ENCODE results near the gene RCAN2.

The RCAN2 gene

DNA sequence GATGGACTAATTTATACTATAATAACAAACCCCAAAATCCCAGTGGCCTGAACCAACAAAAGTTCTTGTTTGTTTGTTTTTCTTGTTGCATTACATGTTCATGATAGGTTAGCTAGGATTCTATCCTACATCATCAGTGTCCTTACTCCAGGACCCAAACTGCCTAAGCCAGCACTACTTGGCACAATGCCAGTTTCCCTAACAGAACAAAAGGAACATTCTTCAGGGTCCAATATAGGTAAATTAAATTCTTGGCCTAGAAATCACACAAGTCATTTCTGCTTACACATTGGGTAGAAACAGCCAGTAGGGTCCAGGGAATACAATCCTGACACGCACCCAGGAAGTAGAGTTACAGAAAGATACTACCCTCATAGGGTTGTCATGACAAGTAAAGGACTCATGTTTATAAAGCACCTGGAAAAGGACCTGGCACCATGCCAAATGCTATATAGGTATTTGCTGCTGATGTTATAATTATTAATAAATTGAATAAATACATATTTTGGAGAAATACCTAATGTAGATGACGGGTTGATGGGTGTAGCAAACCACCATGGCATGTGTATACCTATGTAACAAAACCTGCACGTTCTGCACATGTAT, 38.8 kb downstream of the RCAN2 start:
- no peak for TF ChIP-seq JUND (IDR thresholded peaks at IDR 0.05; ENCODE audit: low read depth)
- peak in 1 of 2 experiments; percentile 9 for DNase-seq (ENCODE audit: low read depth in 1 of 2, low spot score in 1 of 2)
- in situ Hi-C loops (cut with HindIII; ENCODE audit: low pct_unique_long_range_greater_than_20kb, low sequenced_read_pairs): no loop called here

DNA sequence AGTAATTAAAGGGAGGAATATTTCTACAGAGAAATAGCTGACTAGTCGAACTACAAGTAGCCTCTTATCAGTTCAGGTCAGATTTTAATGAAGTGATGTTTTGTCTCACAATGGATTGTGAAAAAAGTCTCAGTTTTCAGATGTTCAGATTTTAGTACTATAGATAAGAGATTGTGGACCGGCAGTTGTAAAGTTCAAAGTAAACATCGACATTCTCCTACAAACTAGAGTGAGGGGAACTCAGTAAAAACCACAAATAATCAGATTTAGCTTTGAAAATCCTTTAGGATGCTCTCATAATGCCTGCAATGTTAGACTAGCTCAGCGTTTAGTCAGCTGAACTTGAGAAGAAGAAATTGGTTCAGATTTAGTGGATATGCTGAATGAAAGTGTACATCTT, 39.9 kb downstream of the RCAN2 start:
- DNase-seq (ENCODE audit: low read depth in 1 of 2, low spot score in 1 of 2): no peak
- no peak for TF ChIP-seq JUND (IDR thresholded peaks at IDR 0.05; ENCODE audit: low read depth)
- in situ Hi-C loops (cut with HindIII; ENCODE audit: low pct_unique_long_range_greater_than_20kb, low sequenced_read_pairs): no loop called here

DNA sequence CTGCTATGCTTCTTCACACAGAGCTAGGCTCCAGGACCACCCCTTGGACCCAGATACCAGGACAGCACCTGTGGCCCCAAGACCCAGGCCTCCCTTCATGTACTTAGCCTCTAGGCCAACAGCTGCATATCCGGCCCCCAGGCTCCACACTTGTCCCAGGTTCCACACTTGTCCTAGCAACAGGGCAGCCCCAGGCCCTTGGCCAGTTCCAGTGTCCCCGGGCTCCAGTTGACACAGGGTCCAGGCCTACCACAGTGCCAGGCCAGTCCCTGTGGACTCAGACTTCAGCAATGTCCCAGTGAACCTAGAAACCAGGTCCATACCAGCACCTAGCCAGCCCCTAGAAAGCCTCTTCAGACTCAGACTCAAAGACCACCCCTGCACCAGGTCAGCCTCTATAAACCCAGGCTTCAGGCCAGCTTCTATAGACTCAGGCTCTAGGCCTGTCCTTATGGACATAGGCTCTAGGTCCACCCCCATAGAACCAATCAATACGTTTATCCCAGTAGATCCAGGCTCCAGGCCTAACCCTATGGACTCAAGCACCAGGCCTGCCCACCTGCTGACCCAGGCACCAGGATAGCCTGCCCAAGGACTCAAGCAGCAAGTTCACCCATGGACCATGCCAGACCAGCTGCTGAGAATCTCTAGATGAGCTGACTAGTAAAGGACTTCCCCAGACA, 46.3 kb downstream of the RCAN2 start:
- no peak for TF ChIP-seq JUND (IDR thresholded peaks at IDR 0.05; ENCODE audit: low read depth)
- DNase-seq (ENCODE audit: low read depth in 1 of 2, low spot score in 1 of 2): no peak
- in situ Hi-C loops (cut with HindIII; ENCODE audit: low pct_unique_long_range_greater_than_20kb, low sequenced_read_pairs): no loop called here

DNA sequence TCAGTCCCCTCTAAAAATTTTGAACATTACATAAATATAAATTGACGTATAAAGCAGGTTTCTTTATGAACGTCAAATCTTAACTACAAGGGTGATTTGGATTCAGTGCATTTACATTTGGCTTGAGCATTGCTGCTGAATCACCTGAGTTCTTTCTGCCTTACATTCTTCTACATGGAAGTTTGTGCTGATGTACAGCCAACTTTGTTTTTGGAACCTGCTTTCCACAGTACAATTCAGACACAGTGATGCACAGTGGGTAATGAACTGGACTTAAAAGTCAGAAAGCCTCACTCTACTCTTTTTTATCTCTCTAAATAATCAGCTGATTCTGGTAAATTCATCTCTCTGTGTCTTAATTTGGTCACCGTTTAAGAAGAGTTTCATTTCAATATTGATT, 47.6 kb downstream of the RCAN2 start:
- TF ChIP-seq JUND (IDR thresholded peaks at IDR 0.05; ENCODE audit: low read depth): no peak
- in situ Hi-C loops (cut with HindIII; ENCODE audit: low pct_unique_long_range_greater_than_20kb, low sequenced_read_pairs): no loop called here

GRCh38 chr6:46440641-46441040, 50.6 kb downstream of the RCAN2 start:
- DNase-seq (ENCODE audit: low read depth in 1 of 2, low spot score in 1 of 2): no peak
- in situ Hi-C loops (cut with HindIII; ENCODE audit: low pct_unique_long_range_greater_than_20kb, low sequenced_read_pairs): no loop called here
- TF ChIP-seq JUND (IDR thresholded peaks at IDR 0.05; ENCODE audit: low read depth): no peak

More for the DNA sequence above, 47.6 kb downstream of the RCAN2 start:
- DNase-seq (ENCODE audit: low read depth in 1 of 2, low spot score in 1 of 2): no peak

GRCh38 chr6:46440141-46440540, 51.1 kb downstream of the RCAN2 start:
- DNase-seq (ENCODE audit: low read depth in 1 of 2, low spot score in 1 of 2): no peak
- in situ Hi-C loops (cut with HindIII; ENCODE audit: low pct_unique_long_range_greater_than_20kb, low sequenced_read_pairs): no loop called here
- no peak for TF ChIP-seq JUND (IDR thresholded peaks at IDR 0.05; ENCODE audit: low read depth)

- no peak for DNase-seq (ENCODE audit: low read depth in 1 of 2, low spot score in 1 of 2)
- in situ Hi-C loops (cut with HindIII; ENCODE audit: low pct_unique_long_range_greater_than_20kb, low sequenced_read_pairs): no loop called here
- no peak for TF ChIP-seq JUND (IDR thresholded peaks at IDR 0.05; ENCODE audit: low read depth)
These were observed 53.0 kb downstream of the RCAN2 start for GRCh38 chr6:46438245-46438644.

- in situ Hi-C loops (cut with HindIII; ENCODE audit: low pct_unique_long_range_greater_than_20kb, low sequenced_read_pairs): no loop called here
- DNase-seq (ENCODE audit: low read depth in 1 of 2, low spot score in 1 of 2): no peak
- no peak for TF ChIP-seq JUND (IDR thresholded peaks at IDR 0.05; ENCODE audit: low read depth)
These were observed 53.5 kb downstream of the RCAN2 start for GRCh38 chr6:46437671-46438221.

GRCh38 chr6:46422619-46423018, 68.6 kb downstream of the RCAN2 start:
- DNase-seq (ENCODE audit: low read depth in 1 of 2, low spot score in 1 of 2): no peak
- TF ChIP-seq JUND (IDR thresholded peaks at IDR 0.05; ENCODE audit: low read depth): no peak
- in situ Hi-C loops (cut with HindIII; ENCODE audit: low pct_unique_long_range_greater_than_20kb, low sequenced_read_pairs): no loop called here

- no peak for TF ChIP-seq JUND (IDR thresholded peaks at IDR 0.05; ENCODE audit: low read depth)
- no peak for DNase-seq (ENCODE audit: low read depth in 1 of 2, low spot score in 1 of 2)
- in situ Hi-C loops (cut with HindIII; ENCODE audit: low pct_unique_long_range_greater_than_20kb, low sequenced_read_pairs): no loop called here
These were observed 69.3 kb downstream of the RCAN2 start for GRCh38 chr6:46421939-46422338.

DNA sequence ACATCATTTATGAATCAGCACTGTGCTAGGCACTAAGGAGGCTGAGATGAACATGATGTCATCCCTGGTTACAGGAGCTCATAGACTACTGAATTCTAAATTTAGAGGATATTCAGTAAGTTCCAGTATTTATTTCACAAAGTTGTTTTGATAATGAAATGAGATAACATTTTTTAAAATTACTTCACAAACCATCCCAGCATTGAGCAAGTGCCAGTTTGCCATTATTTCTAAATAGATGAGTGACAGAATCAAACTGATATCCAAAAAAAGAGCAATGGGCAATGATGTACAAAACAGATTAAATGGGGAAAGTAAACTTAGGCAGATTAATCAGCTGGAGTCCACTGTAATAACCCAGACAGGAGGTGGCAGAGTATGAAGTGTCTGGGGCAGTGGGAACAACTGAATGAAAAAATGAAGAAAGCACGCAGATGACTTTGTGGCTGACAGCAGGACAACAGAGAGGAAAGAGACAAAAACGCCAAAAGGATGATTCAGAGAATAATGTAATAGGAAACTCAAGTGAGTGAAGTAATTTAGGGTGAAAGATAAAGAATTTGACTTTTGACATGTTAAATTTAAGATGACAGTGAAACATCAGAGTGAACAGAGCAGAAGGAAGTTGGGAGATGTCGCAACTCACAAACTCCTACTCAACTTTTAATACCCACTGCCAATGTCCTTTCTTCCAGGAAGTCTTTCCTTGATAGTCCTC, 70.2 kb downstream of the RCAN2 start:
- TF ChIP-seq JUND (IDR thresholded peaks at IDR 0.05; ENCODE audit: low read depth): no peak
- no peak for DNase-seq (ENCODE audit: low read depth in 1 of 2, low spot score in 1 of 2)
- in situ Hi-C loops (cut with HindIII; ENCODE audit: low pct_unique_long_range_greater_than_20kb, low sequenced_read_pairs): no loop called here

DNA sequence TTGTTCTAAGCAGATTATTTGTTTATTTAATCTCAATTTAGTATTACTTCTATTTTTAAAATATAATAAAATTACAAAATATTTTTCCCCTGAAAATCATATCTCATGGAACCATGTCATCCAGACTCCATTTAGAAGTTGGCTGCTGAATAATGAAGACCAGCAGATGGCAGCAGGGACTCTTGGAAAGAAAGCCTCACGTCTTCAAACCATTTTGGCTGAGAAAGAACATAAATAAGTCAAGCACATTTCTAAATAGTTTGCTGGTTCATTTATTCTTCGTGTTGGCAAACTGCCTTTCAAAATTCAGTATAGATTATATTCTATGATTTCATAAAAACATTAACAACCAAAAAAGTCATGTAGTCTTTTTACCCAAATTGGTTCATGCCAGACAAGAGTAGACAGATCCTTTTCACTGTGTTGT, 71.7 kb downstream of the RCAN2 start:
- DNase-seq (ENCODE audit: low read depth in 1 of 2, low spot score in 1 of 2): peak; percentile 23 to 81
- in situ Hi-C loops (cut with HindIII; ENCODE audit: low pct_unique_long_range_greater_than_20kb, low sequenced_read_pairs): no loop called here
- no peak for TF ChIP-seq JUND (IDR thresholded peaks at IDR 0.05; ENCODE audit: low read depth)

DNA sequence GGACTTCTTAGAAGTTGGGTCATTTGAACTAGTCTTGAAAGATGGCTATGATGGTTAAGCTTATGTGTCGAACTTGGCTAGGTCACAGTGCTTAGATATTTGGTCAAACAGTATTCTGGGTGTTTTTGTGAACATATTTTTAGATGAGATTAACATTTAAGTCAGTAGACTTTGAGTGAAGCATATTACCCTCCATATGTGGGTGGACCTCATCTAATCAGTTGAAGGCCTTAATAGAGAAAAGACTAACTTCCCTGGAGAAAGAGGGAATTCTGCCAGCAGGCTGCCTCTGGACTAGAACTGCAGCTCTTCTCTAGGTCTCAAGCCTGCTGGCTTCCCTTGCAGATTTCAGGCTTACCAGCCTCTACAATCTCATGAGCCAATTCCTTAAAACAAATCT, 76.9 kb downstream of the RCAN2 start:
- no peak for TF ChIP-seq JUND (IDR thresholded peaks at IDR 0.05; ENCODE audit: low read depth)
- in situ Hi-C loops (cut with HindIII; ENCODE audit: low pct_unique_long_range_greater_than_20kb, low sequenced_read_pairs): no loop called here
- DNase-seq (ENCODE audit: low read depth in 1 of 2, low spot score in 1 of 2): no peak
